Measurements from ENCODE around the gene RPP38. TPM values are rescaled to one million over a fixed set of nuclear protein-coding genes. Genes with fewer than 3 reads are reported as not detected.

RPP38 gene
- total RNA-seq, 4 donors from 2014 or later: 8.9 to 17.2 (median 12.8) TPM

DNA sequence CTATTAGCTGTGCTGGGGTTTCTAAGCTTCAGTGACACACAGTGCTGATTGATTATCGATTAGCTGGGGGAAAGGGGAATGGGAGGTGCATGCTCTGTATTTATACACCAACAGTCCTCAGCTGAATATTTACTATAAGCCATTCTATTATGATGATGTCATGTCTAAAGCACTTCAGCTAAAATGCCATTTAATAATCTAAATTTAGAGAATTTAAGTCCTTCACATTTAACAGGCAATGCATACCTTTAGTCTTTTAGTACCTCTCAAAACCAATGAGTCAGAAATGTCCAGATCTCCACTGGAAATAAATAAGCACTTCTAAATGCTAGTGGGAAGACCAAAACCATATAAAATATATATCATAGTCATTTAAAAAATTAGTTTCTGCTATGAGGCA, 24.6 kb downstream of the RPP38 start:
- Histone ChIP-seq H3K27ac (no peak overlapping the region), H3K9me3 (no peaks in the 10 kb centered on the region), H3K4me1 (no peaks in the 10 kb centered on the region), H3K36me3 (peaks cover 3 to 40% of the 10 kb centered on the region in 2 donors), H3K27me3 (no peaks in the 10 kb centered on the region), H3K4me3 (no peak overlapping the region)
- TF ChIP-seq POLR2A (IDR thresholded peaks at IDR 0.05): no peak
- TF ChIP-seq CTCF (IDR thresholded peaks at IDR 0.05 in 4 of 5, conservative IDR thresholded peaks at IDR 0.05 in 1 of 5): no peak
- DNase-seq (no peak), ATAC-seq (no peak)
- in situ Hi-C loops (cut with MboI; ENCODE audit: low sequenced_read_pairs in 4 of 4): no loop called here
- intact Hi-C loops (cut with DNase I; ENCODE audit: low total_unique reads): no loop called here

GRCh38 chr10:15122477-15123030, 25.4 kb downstream of the RPP38 start:
- Histone ChIP-seq H3K27me3 (no peaks in the 10 kb centered on the region), H3K36me3 (peaks cover 3 to 40% of the 10 kb centered on the region in 2 donors), H3K4me1 (no peaks in the 10 kb centered on the region), H3K4me3 (no peak overlapping the region), H3K9me3 (no peaks in the 10 kb centered on the region), H3K27ac (no peak overlapping the region)
- ATAC-seq: no peak
- intact Hi-C loops (cut with DNase I; ENCODE audit: low total_unique reads) (no loop called here), in situ Hi-C loops (cut with MboI; ENCODE audit: low sequenced_read_pairs in 4 of 4) (no loop called here)
- TF ChIP-seq POLR2A (IDR thresholded peaks at IDR 0.05): no peak
- no peak for TF ChIP-seq CTCF (IDR thresholded peaks at IDR 0.05 in 4 of 5, conservative IDR thresholded peaks at IDR 0.05 in 1 of 5)
- no peak for DNase-seq

DNA sequence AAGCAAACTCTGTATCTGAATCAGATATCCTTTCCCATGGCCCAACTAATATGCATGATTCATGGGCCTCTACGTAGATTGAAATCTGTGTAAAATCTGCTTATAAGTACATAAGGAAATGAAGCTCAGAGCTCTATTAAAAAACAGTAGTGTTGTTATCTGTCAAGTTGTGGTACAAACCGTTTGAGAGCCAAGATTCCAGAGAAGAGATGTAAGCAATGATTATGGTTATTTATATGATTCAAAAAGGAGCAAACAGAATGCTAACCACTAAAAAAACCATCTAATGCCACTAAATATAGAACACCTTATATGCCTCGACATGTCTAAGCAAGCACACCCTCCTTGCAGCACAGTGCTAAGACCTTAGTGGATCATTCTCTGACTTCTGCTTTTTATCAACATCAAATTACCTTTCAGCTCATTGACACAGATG, 26.6 kb downstream of the RPP38 start:
- TF ChIP-seq POLR2A (IDR thresholded peaks at IDR 0.05): no peak
- no peak for TF ChIP-seq CTCF (IDR thresholded peaks at IDR 0.05 in 4 of 5, conservative IDR thresholded peaks at IDR 0.05 in 1 of 5)
- intact Hi-C loops (cut with DNase I; ENCODE audit: low total_unique reads) (no loop called here), in situ Hi-C loops (cut with MboI; ENCODE audit: low sequenced_read_pairs in 4 of 4) (no loop called here)
- H3K36me3 ChIP-seq: peaks cover 2 to 30% of the 10 kb centered on the region in 2 donors
- no peak overlapping the region for H3K27ac ChIP-seq
- no peak for DNase-seq
- no peaks in the 10 kb centered on the region for H3K27me3 ChIP-seq
- no peak for ATAC-seq
- no peaks in the 10 kb centered on the region for H3K9me3 ChIP-seq
- no peak overlapping the region for H3K4me3 ChIP-seq
- no peaks in the 10 kb centered on the region for H3K4me1 ChIP-seq

DNA sequence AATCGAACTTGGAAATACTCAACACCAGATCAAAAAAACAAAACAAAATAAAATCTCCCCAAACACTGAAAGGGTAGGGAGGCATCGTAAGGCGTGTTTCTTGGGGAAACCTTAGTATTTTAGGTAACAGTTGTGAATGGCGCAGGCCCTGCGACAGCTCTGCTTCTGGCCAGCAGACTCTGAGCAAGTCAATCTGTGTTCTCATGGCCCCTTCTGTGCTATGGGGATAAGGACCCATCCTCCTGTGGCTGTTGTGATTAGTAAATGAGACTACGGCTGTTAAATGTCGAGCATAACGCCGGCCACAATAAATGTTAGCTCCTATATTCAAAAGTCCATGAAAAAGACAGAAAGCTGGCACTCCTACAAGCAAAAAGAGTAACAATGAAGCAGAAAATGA, 27.0 kb downstream of the RPP38 start:
- intact Hi-C loops (cut with DNase I; ENCODE audit: low total_unique reads) (no loop called here), in situ Hi-C loops (cut with MboI; ENCODE audit: low sequenced_read_pairs in 4 of 4) (no loop called here)
- no peak overlapping the region for H3K4me3 ChIP-seq
- H3K27me3 ChIP-seq: no peaks in the 10 kb centered on the region
- H3K36me3 ChIP-seq: peaks cover 0 to 26% of the 10 kb centered on the region in 2 donors
- DNase-seq (no peak), ATAC-seq (no peak)
- TF ChIP-seq POLR2A (IDR thresholded peaks at IDR 0.05) (no peak), CTCF (IDR thresholded peaks at IDR 0.05 in 4 of 5, conservative IDR thresholded peaks at IDR 0.05 in 1 of 5) (no peak)
- H3K27ac ChIP-seq: no peak overlapping the region
- H3K9me3 ChIP-seq: no peaks in the 10 kb centered on the region
- no peaks in the 10 kb centered on the region for H3K4me1 ChIP-seq

GRCh38 chr10:15124908-15125307, 27.8 kb downstream of the RPP38 start:
- peaks cover 0 to 19% of the 10 kb centered on the region in 2 donors for H3K36me3 ChIP-seq
- in situ Hi-C loops (cut with MboI; ENCODE audit: low sequenced_read_pairs in 4 of 4) (no loop called here), intact Hi-C loops (cut with DNase I; ENCODE audit: low total_unique reads) (no loop called here)
- TF ChIP-seq POLR2A (IDR thresholded peaks at IDR 0.05): no peak
- TF ChIP-seq CTCF (IDR thresholded peaks at IDR 0.05 in 4 of 5, conservative IDR thresholded peaks at IDR 0.05 in 1 of 5): no peak
- ATAC-seq (no peak), DNase-seq (no peak)
- no peaks in the 10 kb centered on the region for H3K4me1 ChIP-seq
- no peaks in the 10 kb centered on the region for H3K27me3 ChIP-seq
- no peaks in the 10 kb centered on the region for H3K9me3 ChIP-seq
- H3K4me3 ChIP-seq: no peak overlapping the region
- H3K27ac ChIP-seq: no peak overlapping the region

Measured in gastrocnemius medialis (tissue), 4 donors.